Inferior parietal cortex (tissue), 1 donor: ENCODE data around the gene DYSF.

Experiments used
- DNase-seq: peaks from one replicate; pipeline ENCODE4 v3.0.0-alpha.2; 2016; ENCODE audit errors: extremely low spot score

Gene DYSF

GRCh38 chr2:71614976-71615766, 161.8 kb downstream of the DYSF start:
- DNase-seq = peak; percentile 58

- no peak for DNase-seq
These were observed 162.7 kb downstream of the DYSF start for GRCh38 chr2:71615767-71616730.

DNA sequence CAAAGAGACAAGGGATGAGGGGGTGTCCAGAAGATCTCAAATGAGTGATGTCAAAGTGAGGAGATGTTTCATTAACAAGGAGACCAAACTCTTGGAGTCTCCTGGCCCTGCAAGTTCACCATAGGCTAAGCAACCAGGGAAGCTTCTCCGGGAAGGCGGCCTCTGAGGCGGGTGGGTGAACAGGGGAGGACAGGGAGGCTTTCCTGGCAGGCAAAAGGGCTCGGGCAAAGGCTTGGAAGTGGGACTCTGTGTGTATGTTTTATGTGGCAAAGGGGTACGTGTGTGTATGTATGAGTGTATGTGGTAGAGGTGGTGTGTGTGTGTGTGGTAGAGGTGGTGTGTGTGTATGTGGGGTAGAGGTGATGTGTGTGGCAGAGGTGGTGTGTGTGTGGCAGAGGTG, 163.9 kb downstream of the DYSF start:
- no peak for DNase-seq

GRCh38 chr2:71618327-71619113, 165.2 kb downstream of the DYSF start:
- no peak for DNase-seq

- DNase-seq = no peak
These were observed 165.9 kb downstream of the DYSF start for GRCh38 chr2:71619230-71619741.

DNA sequence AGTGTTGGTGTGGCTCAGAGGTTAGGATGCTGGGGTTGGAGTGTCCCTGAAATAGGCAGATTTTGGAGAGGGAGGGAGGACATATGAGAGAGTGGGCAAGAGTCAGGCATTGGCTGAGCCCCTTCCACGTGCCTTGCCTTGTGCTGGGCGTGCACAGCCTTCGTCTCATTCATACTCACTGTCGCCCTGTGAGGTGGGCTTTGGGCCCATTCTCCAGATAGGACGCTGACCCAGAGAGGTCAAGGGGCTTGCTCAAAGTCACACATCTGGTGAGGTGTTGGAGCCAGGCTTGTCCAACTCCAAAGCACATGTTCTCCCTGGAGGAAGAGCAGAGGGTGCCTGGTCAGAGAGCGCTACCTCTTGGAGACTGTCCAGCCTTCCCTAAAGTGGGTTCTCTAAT, 166.8 kb downstream of the DYSF start:
- DNase-seq = no peak

DNA sequence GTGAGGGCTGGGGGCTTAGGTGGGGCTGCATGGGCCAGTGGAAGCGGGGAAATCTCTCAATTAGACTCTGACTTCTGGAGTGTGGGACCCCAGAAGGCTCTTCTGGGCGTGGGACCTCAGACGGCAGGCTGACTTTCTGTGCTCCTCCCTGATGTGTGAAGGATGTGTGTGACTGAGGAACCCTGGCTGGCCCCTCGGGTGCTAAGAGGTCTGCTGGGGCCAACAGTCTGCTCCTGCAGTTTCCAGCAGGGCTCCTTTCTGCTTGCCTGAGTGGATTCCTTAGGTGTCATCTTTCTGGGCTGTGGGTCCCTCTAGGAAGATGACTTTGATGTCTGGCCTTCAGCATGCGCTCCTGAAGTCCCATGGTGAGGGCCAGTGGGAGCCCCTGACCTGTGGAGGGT, 167.5 kb downstream of the DYSF start:
- DNase-seq = no peak

GRCh38 chr2:71629273-71629672, 175.9 kb downstream of the DYSF start:
- DNase-seq = no peak

- no peak for DNase-seq
These were observed 176.6 kb downstream of the DYSF start for GRCh38 chr2:71629771-71630453.

DNA sequence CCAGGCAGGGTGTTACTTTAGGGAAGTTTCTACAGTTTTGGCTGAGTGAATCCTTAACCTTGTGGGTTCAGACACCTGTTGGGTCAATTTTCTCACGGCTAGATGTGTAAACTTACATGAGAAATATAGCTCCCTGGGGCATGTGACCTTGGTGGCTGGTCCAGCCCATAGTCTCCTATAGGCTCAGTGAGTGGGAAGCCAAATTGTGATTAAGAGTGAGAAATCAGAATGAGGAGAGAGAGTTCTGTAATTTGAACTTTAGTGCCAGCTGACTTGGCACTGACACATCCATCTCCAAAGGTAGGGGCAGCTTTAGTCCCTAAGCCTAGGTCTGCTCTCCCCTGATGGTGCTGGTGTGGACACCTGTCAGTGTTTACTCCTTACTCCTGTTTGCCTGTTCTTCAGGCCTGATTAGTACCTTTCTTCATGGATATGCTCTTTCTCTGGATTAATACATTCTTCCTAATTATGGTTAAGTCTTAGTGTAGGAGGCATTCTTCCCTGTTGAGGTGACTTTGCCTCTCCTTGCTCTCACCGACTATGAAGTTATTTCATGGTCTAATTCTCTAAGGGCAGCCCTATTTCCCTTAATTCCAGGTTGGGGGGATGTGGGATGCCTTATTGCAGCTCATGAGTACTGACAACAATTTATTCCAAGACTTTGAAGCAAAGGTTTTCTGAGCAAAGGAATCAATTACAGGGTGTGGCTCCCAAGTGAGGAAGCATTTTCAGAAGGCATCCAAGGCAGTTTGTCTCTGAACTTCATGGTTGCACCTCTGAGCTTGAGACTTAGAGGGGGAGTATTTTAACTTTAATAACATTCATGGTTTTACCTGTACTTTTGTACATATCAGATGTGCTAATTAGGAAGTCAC, 177.3 kb downstream of the DYSF start:
- DNase-seq = no peak

DNA sequence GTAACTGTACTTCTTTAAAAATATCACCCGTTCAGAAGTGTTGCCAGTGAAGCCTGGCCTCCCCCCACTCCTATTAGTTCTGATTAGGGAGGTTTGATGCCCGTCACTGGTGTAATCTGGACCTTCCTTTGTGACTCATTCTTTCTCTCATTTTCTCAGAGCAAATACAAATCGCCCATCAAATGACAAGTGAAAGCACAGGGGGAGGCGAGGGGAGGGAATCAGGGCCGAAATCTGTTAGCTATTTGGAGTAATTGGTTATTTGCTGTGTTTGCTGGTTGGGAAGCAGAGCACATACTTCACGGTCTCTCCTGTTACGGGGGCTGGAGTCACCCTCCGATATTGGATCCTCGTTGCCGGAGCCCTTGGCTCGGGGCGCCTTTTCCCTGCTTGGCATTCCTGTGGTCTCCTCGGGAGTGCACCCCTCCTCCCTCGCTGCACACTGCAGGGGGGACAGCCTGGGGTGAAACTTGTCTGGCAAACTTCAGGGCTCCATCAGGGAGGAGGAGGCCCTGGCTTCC, 178.1 kb downstream of the DYSF start:
- no peak for DNase-seq

- no peak for DNase-seq
These were observed 179.7 kb downstream of the DYSF start for GRCh38 chr2:71633086-71633485.

- DNase-seq = no peak
These were observed 181.2 kb downstream of the DYSF start for GRCh38 chr2:71634567-71634966.

GRCh38 chr2:71635798-71636197, 182.4 kb downstream of the DYSF start:
- no peak for DNase-seq

- no peak for DNase-seq
These were observed 183.8 kb downstream of the DYSF start for GRCh38 chr2:71637168-71637567.

GRCh38 chr2:71637736-71638135, 184.4 kb downstream of the DYSF start:
- no peak for DNase-seq

DNA sequence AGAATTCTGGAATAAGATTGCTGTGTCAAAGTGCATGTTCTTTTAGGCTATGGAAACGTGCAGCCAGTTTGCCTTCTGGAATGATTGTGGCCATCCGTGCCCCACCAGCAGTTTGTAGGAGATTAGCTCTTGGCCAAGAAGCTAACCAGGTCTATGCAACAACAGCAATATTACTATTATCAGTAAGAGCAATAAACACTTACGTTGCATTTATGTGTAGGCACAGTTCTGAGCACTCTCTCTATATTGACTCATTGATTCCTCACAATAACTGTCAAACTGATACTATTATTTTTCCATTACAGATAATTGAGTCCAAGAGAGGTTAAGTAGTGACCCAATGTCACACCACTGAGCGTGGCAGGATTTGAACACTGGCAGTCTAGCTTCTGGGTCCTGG, 186.4 kb downstream of the DYSF start:
- DNase-seq = no peak

DNA sequence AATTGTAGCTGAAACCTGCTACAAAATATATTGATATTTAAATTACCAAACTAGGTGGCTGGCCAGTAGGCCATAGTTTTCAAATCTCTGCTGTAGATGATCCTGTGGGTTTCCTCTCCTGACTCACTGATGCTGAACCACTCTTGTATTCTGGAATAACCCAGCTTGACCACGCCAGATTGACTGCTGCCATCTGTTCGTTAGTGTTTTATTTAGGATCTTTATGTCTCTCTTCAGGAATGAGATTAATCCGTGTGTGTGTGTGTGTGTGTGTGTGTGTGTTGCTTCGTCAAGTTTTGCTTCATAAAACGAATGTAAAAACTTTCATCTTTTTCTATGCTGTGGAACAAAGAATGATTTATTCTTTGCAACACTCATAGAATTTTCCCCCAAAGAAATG, 187.1 kb downstream of the DYSF start:
- no peak for DNase-seq

- DNase-seq = no peak
These were observed 190.5 kb downstream of the DYSF start for GRCh38 chr2:71643674-71644357.
